Muscle layer of colon (tissue), 2 donors: ENCODE data around the gene TRAPPC2.

Experiments
- H3K27ac ChIP-seq: one replicate; pipeline ENCODE4 v1.7.0; 2013; ENCODE audit warnings: low read depth, mild to moderate bottlenecking, low read length, moderate library complexity
- H3K27me3 ChIP-seq, 2 donors: one replicate each; pipeline ENCODE4 v1.7.0; 2013; ENCODE audit warnings: low read length in 2 of 2, mild to moderate bottlenecking in 2 of 2; ENCODE audit not compliant: insufficient read depth in 2 of 2, control insufficient read depth in 1 of 2
- H3K36me3 ChIP-seq: one replicate; pipeline ENCODE4 v1.7.0; 2013; ENCODE audit warnings: mild to moderate bottlenecking, low read length; ENCODE audit not compliant: insufficient read depth
- H3K4me1 ChIP-seq: one replicate; pipeline ENCODE4 v1.7.0; 2013; ENCODE audit warnings: mild to moderate bottlenecking, low read length; ENCODE audit not compliant: insufficient read depth
- H3K4me3 ChIP-seq, 2 donors: one replicate each; pipeline ENCODE4 v1.7.0; 2013; ENCODE audit warnings: low read length in 2 of 2, low read depth in 1 of 2, mild to moderate bottlenecking in 1 of 2, moderate library complexity in 1 of 2
- H3K9ac ChIP-seq: one replicate; pipeline ENCODE4 v1.7.0; 2013; ENCODE audit warnings: low read length
- H3K9me3 ChIP-seq: one replicate; pipeline ENCODE4 v1.7.0; 2013; ENCODE audit warnings: mild to moderate bottlenecking, low read length
- donor health status: abdominal sarcoma.
- donor health status: Adenocarcinoma of cecum.

TRAPPC2 gene

DNA sequence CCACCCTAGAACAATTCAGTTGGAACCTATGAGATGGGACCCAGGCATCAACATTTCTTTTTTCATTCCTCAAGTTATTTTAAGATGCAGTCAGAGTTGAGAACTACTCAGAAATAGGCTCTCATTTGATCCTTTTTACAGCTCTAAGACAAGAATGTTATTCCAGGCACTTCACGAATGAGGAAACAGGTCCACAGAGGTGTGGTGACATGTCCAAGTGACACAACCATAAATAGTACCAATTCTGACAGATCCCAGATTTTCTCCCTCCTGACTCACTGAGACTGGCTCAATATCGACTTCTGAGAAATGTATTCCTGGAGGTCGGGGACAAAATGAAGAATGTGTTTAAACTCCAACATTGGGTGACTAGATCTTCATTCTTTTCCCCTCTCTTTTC is 70.4 kb downstream of the TRAPPC2 start:
- no peaks in the 10 kb centered on the region for H3K36me3 ChIP-seq
- H3K9me3 ChIP-seq, result no peaks in the 10 kb centered on the region
- H3K27me3 ChIP-seq, result no peaks in the 10 kb centered on the region
- H3K4me1 ChIP-seq, result peaks cover 7% of the 10 kb centered on the region
- H3K4me3 ChIP-seq, result no peak overlapping the region
- H3K9ac ChIP-seq, result no peak overlapping the region
- no peak overlapping the region for H3K27ac ChIP-seq

DNA sequence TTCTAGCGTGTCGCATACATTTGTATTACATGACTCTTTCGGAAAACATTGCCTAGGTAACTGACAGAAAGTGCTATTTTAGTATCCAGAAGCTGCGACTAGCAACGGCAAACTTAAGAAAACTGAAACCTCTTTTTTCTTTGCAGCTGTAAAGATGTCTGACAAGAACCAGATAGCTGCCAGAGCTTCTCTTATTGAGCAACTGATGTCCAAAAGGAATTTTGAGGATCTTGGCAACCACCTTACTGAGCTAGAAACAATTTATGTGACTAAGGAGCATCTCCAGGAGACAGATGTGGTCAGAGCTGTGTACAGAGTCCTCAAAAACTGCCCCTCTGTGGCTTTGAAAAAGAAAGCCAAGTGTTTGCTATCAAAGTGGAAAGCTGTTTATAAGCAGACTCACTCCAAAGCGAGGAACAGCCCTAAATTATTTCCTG is 72.0 kb downstream of the TRAPPC2 start:
- peak overlapping the region in 1 of 2 donors; percentile 30 for H3K4me3 ChIP-seq
- H3K27me3 ChIP-seq, result no peaks in the 10 kb centered on the region
- no peaks in the 10 kb centered on the region for H3K36me3 ChIP-seq
- H3K4me1 ChIP-seq, result peaks cover 7% of the 10 kb centered on the region
- no peak overlapping the region for H3K9ac ChIP-seq
- H3K27ac ChIP-seq, result peak overlapping the region; percentile 37
- no peaks in the 10 kb centered on the region for H3K9me3 ChIP-seq
